ENCODE data around the gene NUP42.

GRCh38 chr7:23184291-23184690 lies 2.4 kb downstream of the NUP42 start:
- TF ChIP-seq CTCF (IDR thresholded peaks at IDR 0.05) (no peak), TCF7L2 (IDR thresholded peaks at IDR 0.05; ENCODE audit: low read depth, low read length) (no peak), POLR2AphosphoS5 (IDR thresholded peaks at IDR 0.05; ENCODE audit: low read depth, low read length) (no peak), REST (IDR thresholded peaks at IDR 0.05; ENCODE audit: insufficient read depth in 1 of 2, low read depth in 2 of 2, low read length in 1 of 2) (no peak), SIN3A (IDR thresholded peaks at IDR 0.05; ENCODE audit: borderline replicate concordance, insufficient read depth, low read depth, low read length) (no peak)
